GM12878 (cell line): ENCODE data around the gene GALNT17. TPM values are rescaled to one million over a fixed set of nuclear protein-coding genes. Genes with fewer than 3 reads are reported as not detected.

Experiments used
- ATAC-seq: fragments of 200-7000 bp; cut with Tn5 transposase; 3 replicates; pipeline ENCODE4 v1.9.1; 2020; ENCODE audit warnings: mild to moderate bottlenecking, moderate library complexity
- BruUV-seq: library from RNA; stranded (reverse); fragments of 400-500 nt; replicated peaks from 2 replicates; lab custom pipeline; 2021; lab: Mats Ljungman, UMichigan
- CTCF ChIA-PET: fragments of 300-600 bp; sonication (Branson Sonifier 250); formaldehyde crosslinking; extraction: SDS; loops from one replicate; lab custom pipeline; 2021; ENCODE audit warnings: inconsistent platforms; lab: Yijun Ruan, JAX
- POLR2A ChIA-PET: fragments of 350-600 bp; formaldehyde crosslinking; extraction: SDS; loops from one replicate; lab custom pipeline; 2021; ENCODE audit warnings: inconsistent platforms; lab: Charles Lee
- RAD21 ChIA-PET: fragments of 300-600 bp; sonication (Branson Sonifier 250); formaldehyde crosslinking; loops from one replicate; lab custom pipeline; 2023; ENCODE audit warnings: antibody characterized with exemption; ENCODE audit not compliant: unreplicated experiment; lab: Charles Lee
- SMC1A ChIA-PET: fragments of 300-600 bp; sonication (Branson Sonifier 250); formaldehyde crosslinking; loops from one replicate; lab custom pipeline; 2023; ENCODE audit not compliant: unreplicated experiment, uncharacterized antibody; lab: Charles Lee
- DNase-seq: peaks from one replicate; pipeline ENCODE4 v3.0.0-alpha.2; 2011; ENCODE audit warnings: low read depth, low spot score
- FAIRE-seq: peaks from 3 replicates; lab custom pipeline; 2011; peaks lifted over from hg19 to GRCh38; lab: Jason Lieb, UNC
- H2AFZ ChIP-seq: 2 replicates; pipeline ENCODE4 v1.6.0; 2011; ENCODE audit warnings: low read depth, low read length, control low read depth; ENCODE audit not compliant: control insufficient read depth
- H3K27ac ChIP-seq: 2 replicates; pipeline ENCODE4 v1.5.1; 2011; ENCODE audit warnings: control low read depth; ENCODE audit not compliant: control insufficient read depth, insufficient read depth
- H3K27me3 ChIP-seq, 2 experiments: replicated peaks in 1 of 2; 2 replicates each; pipeline versions ENCODE4 v1.6.0 to v1.6.1; 2011; ENCODE audit warnings: low read length in 1 of 2; ENCODE audit not compliant: control insufficient read depth in 2 of 2, insufficient read depth in 2 of 2
- H3K36me3 ChIP-seq, 2 experiments: 2 replicates each; pipeline ENCODE4 v1.5.1; 2011; ENCODE audit warnings: low read length in 1 of 2; ENCODE audit not compliant: control insufficient read depth in 2 of 2, insufficient read depth in 2 of 2
- H3K4me1 ChIP-seq: 2 replicates; pipeline ENCODE4 v1.6.1; 2011; ENCODE audit warnings: mild to moderate bottlenecking, low read length, moderate library complexity, mixed read lengths; ENCODE audit not compliant: control insufficient read depth, insufficient read depth
- H3K4me2 ChIP-seq: 2 replicates; pipeline ENCODE4 v1.6.0; 2011; ENCODE audit warnings: control low read depth; ENCODE audit not compliant: control insufficient read depth, insufficient read depth
- H3K4me3 ChIP-seq: fragments of 200-600 bp; sonication (generic); 2 replicates; pipeline ENCODE4 v1.5.1; 2016
- H3K79me2 ChIP-seq: 2 replicates; pipeline ENCODE4 v1.6.0; 2011; ENCODE audit warnings: low read length; ENCODE audit not compliant: control insufficient read depth, insufficient read depth
- H3K9ac ChIP-seq: 2 replicates; pipeline ENCODE4 v1.8.0; 2011; ENCODE audit warnings: low read length, control low read depth, mixed read lengths; ENCODE audit not compliant: control insufficient read depth, insufficient read depth
- H3K9me3 ChIP-seq: replicated peaks from 3 replicates; pipeline ENCODE4 v1.5.1; 2011; ENCODE audit warnings: mild to moderate bottlenecking, low read length; ENCODE audit not compliant: control insufficient read depth, insufficient read depth
- H4K20me1 ChIP-seq: 2 replicates; pipeline ENCODE4 v1.6.0; 2011; ENCODE audit not compliant: control insufficient read depth, insufficient read depth
- CBFB ChIP-seq: IDR thresholded peaks from 2 replicates; pipeline ENCODE4 v1.6.1; 2016; ENCODE audit warnings: antibody characterized with exemption, low read depth
- CHD1 ChIP-seq: IDR thresholded peaks from 2 replicates; pipeline ENCODE4 v1.6.1; 2012; ENCODE audit warnings: low read depth, low read length, improper control_type of control experiment
- ESRRA ChIP-seq: IDR thresholded peaks from 2 replicates; pipeline ENCODE4 v1.6.1; 2012; ENCODE audit warnings: mild to moderate bottlenecking, low read length, improper control_type of control experiment
- ZNF622 ChIP-seq: fragments of 450-650 bp; IDR thresholded peaks from 2 replicates; pipeline ENCODE4 v1.6.1; 2017; ENCODE audit warnings: mild to moderate bottlenecking, inconsistent platforms
- WGBS: methylation state at CpG from one replicate; pipeline ENCODE4 v1.1.6; 2016; ENCODE audit warnings: low lambda C conversion rate; ENCODE audit not compliant: insufficient replicate concordance, insufficient coverage; ENCODE audit errors: missing lambda C conversion rate; 5-methylcytosine and 5-hydroxymethylcytosine counted together
- in situ Hi-C: fragments of 300-500 bp; cut with MboI; formaldehyde crosslinking; loops from 9 replicates; pipeline ENCODE4 v1.14.3; 2018; ENCODE audit warnings: mixed read lengths
- intact Hi-C: fragments of 100-400 bp; cut with micrococcal nuclease; formaldehyde crosslinking; loops from one replicate; pipeline ENCODE4 v1.14.2; 2022; ENCODE audit not compliant: unreplicated experiment
- polyA plus RNA-seq, 11 experiments: library from polyadenylated mRNA; depleted of rRNA in 4 of 11; unstranded in 6 of 11; stranded (reverse) in 5 of 11; fragments of >200 nt; fragmentation: Nextera tagmentation in 4 of 11; fragmentation: Illumina TruSeq in 1 of 11; extraction: Ambion mirVana in 4 of 11; extraction: Trizol in 1 of 11; gene quantifications; 1 replicate in 1 of 11; 2 replicates in 10 of 11; pipeline versions ENCODE4 v1.2.1 to v1.2.3, GENCODE V29; 2011 to 2016; ENCODE audit warnings: inconsistent platforms in 2 of 11, missing spikeins in 2 of 11, low read depth in 1 of 11
- total RNA-seq, 4 experiments: library from RNA; depleted of rRNA in 3 of 4; stranded (reverse); fragments of >200 nt in 3 of 4; fragmentation: Illumina TruSeq in 1 of 4; extraction: Trizol in 1 of 4; gene quantifications; 2 replicates each; pipeline versions ENCODE4 v1.2.1 to v1.2.3, GENCODE V29; 2013 to 2021
- TF ChIP-seq, protein P1 (sequence below): fragments of 450-650 bp; IDR thresholded peaks from 2 replicates; pipeline ENCODE4 v1.6.1; 2017; ENCODE audit warnings: antibody characterized with exemption, mild to moderate bottlenecking, moderate library complexity
- TF ChIP-seq, protein P2 (sequence below): fragments of 450-650 bp; IDR thresholded peaks from 2 replicates; pipeline ENCODE4 v1.6.1; 2017; ENCODE audit warnings: borderline replicate concordance
- TF ChIP-seq, protein P3 (sequence below): IDR thresholded peaks from 2 replicates; pipeline ENCODE4 v1.6.1; 2012; ENCODE audit warnings: low read length, inconsistent platforms
- TF ChIP-seq, protein P4 (sequence below): fragments of 150-350 bp; IDR thresholded peaks from 2 replicates; pipeline ENCODE4 v1.6.1; 2016; ENCODE audit warnings: low read depth, low read length
- TF ChIP-seq, protein P5 (sequence below): fragments of 450-650 bp; IDR thresholded peaks from 2 replicates; pipeline ENCODE4 v1.6.1; 2018; ENCODE audit warnings: mild to moderate bottlenecking, low read depth, moderate library complexity; ENCODE audit not compliant: partially characterized antibody

GALNT17 gene
- total and polyA plus RNA-seq, 10 of the 15 experiments (the other 5 are each of a cell fraction or from before 2014, with no cell fraction given), result 0.12 to 0.15 TPM; not detected in 8

DNA sequence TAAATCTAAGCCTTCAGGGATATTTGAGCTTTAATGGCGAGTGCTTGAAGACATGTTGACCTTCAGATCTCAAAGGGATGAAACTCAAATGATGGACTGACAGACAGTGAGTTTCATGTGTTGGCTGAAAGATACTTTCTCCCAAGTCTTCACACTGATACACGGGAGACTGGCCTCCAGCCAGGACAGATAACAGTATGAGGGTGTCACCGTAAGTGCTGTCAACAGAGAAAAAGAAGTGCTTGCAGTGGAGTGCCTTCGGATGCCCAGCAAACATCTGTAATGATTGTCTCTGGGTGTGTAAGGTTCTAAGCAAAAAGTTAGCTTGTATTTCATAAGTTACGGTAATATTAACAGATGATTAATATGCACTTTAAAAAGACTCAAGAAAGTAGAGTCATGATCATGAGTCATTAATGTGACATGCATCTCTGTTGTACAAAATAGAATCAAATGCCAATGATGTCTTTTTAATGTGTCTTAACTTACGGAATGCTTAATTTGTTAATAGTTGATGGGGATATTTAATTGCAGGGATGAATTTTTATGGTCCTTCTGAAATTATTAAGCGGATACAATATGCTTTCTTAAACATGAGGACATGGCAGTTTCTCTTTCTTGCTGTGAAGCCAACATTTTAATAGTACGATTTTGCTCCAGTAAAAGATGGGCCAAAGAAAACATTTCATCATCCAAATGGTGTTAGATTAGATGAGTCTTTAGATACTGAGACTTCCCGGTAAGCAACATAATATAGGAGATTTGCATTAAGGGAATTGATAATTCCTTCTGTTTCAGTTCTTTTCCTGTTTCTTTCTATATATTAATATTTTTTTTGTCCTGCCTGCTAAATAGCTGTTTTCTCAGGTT is 292.5 kb downstream of the GALNT17 start:
- H3K4me3 ChIP-seq, result no peak overlapping the region
- H2AFZ ChIP-seq, result no peak overlapping the region
- DNase-seq (no peak), ATAC-seq (no peak), FAIRE-seq (no peak)
- H3K9ac ChIP-seq, result no peak overlapping the region
- POLR2A ChIA-PET, result no interaction called here
- in situ Hi-C loops (no loop called here), intact Hi-C loops (no loop called here)
- CTCF ChIA-PET, result no interaction called here
- RAD21 ChIA-PET, result no interaction called here
- no peaks in the 10 kb centered on the region for H3K36me3 ChIP-seq
- no peaks in the 10 kb centered on the region for H4K20me1 ChIP-seq
- no peaks in the 10 kb centered on the region for H3K4me1 ChIP-seq
- H3K27me3 ChIP-seq, result no peaks in the 10 kb centered on the region
- H3K27ac ChIP-seq, result no peak overlapping the region
- BruUV-seq, result no TSS peak
- 26% methylated on average over 9 of the region's 9 CpGs for WGBS
- no peaks in the 10 kb centered on the region for H3K79me2 ChIP-seq
- no peaks in the 10 kb centered on the region; the same call in 2 of the 3 replicates for H3K9me3 ChIP-seq
- SMC1A ChIA-PET, result no interaction called here
- H3K4me2 ChIP-seq, result no peak overlapping the region
- TF ChIP-seq ESRRA (no peak), ZNF622 (no peak), CBFB (no peak), CHD1 (no peak)
- TF ChIP-seq, protein P1, sequence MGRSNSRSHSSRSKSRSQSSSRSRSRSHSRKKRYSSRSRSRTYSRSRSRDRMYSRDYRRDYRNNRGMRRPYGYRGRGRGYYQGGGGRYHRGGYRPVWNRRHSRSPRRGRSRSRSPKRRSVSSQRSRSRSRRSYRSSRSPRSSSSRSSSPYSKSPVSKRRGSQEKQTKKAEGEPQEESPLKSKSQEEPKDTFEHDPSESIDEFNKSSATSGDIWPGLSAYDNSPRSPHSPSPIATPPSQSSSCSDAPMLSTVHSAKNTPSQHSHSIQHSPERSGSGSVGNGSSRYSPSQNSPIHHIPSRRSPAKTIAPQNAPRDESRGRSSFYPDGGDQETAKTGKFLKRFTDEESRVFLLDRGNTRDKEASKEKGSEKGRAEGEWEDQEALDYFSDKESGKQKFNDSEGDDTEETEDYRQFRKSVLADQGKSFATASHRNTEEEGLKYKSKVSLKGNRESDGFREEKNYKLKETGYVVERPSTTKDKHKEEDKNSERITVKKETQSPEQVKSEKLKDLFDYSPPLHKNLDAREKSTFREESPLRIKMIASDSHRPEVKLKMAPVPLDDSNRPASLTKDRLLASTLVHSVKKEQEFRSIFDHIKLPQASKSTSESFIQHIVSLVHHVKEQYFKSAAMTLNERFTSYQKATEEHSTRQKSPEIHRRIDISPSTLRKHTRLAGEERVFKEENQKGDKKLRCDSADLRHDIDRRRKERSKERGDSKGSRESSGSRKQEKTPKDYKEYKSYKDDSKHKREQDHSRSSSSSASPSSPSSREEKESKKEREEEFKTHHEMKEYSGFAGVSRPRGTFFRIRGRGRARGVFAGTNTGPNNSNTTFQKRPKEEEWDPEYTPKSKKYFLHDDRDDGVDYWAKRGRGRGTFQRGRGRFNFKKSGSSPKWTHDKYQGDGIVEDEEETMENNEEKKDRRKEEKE, result no peak
- TF ChIP-seq, protein P2, sequence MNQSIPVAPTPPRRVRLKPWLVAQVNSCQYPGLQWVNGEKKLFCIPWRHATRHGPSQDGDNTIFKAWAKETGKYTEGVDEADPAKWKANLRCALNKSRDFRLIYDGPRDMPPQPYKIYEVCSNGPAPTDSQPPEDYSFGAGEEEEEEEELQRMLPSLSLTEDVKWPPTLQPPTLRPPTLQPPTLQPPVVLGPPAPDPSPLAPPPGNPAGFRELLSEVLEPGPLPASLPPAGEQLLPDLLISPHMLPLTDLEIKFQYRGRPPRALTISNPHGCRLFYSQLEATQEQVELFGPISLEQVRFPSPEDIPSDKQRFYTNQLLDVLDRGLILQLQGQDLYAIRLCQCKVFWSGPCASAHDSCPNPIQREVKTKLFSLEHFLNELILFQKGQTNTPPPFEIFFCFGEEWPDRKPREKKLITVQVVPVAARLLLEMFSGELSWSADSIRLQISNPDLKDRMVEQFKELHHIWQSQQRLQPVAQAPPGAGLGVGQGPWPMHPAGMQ, result no peak
- TF ChIP-seq, protein P3, sequence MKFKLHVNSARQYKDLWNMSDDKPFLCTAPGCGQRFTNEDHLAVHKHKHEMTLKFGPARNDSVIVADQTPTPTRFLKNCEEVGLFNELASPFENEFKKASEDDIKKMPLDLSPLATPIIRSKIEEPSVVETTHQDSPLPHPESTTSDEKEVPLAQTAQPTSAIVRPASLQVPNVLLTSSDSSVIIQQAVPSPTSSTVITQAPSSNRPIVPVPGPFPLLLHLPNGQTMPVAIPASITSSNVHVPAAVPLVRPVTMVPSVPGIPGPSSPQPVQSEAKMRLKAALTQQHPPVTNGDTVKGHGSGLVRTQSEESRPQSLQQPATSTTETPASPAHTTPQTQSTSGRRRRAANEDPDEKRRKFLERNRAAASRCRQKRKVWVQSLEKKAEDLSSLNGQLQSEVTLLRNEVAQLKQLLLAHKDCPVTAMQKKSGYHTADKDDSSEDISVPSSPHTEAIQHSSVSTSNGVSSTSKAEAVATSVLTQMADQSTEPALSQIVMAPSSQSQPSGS, result no peak
- TF ChIP-seq, protein P4, sequence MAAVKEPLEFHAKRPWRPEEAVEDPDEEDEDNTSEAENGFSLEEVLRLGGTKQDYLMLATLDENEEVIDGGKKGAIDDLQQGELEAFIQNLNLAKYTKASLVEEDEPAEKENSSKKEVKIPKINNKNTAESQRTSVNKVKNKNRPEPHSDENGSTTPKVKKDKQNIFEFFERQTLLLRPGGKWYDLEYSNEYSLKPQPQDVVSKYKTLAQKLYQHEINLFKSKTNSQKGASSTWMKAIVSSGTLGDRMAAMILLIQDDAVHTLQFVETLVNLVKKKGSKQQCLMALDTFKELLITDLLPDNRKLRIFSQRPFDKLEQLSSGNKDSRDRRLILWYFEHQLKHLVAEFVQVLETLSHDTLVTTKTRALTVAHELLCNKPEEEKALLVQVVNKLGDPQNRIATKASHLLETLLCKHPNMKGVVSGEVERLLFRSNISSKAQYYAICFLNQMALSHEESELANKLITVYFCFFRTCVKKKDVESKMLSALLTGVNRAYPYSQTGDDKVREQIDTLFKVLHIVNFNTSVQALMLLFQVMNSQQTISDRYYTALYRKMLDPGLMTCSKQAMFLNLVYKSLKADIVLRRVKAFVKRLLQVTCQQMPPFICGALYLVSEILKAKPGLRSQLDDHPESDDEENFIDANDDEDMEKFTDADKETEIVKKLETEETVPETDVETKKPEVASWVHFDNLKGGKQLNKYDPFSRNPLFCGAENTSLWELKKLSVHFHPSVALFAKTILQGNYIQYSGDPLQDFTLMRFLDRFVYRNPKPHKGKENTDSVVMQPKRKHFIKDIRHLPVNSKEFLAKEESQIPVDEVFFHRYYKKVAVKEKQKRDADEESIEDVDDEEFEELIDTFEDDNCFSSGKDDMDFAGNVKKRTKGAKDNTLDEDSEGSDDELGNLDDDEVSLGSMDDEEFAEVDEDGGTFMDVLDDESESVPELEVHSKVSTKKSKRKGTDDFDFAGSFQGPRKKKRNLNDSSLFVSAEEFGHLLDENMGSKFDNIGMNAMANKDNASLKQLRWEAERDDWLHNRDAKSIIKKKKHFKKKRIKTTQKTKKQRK, result no peak
- TF ChIP-seq, protein P5, sequence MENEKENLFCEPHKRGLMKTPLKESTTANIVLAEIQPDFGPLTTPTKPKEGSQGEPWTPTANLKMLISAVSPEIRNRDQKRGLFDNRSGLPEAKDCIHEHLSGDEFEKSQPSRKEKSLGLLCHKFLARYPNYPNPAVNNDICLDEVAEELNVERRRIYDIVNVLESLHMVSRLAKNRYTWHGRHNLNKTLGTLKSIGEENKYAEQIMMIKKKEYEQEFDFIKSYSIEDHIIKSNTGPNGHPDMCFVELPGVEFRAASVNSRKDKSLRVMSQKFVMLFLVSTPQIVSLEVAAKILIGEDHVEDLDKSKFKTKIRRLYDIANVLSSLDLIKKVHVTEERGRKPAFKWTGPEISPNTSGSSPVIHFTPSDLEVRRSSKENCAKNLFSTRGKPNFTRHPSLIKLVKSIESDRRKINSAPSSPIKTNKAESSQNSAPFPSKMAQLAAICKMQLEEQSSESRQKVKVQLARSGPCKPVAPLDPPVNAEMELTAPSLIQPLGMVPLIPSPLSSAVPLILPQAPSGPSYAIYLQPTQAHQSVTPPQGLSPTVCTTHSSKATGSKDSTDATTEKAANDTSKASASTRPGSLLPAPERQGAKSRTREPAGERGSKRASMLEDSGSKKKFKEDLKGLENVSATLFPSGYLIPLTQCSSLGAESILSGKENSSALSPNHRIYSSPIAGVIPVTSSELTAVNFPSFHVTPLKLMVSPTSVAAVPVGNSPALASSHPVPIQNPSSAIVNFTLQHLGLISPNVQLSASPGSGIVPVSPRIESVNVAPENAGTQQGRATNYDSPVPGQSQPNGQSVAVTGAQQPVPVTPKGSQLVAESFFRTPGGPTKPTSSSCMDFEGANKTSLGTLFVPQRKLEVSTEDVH, result no peak
